Measurements from ENCODE around the gene PYGM.

GRCh38 chr11:64726211-64726641 is 33.5 kb downstream of the PYGM start:
- no peak for TF ChIP-seq CTCF (conservative IDR thresholded peaks at IDR 0.05)
- TF ChIP-seq EZH2 (IDR thresholded peaks at IDR 0.05; ENCODE audit: low read depth), result no peak
